Suppressor macrophage treated with lipopolysaccharide for 1 hour (primary cell): ENCODE measurements around the gene PPARA.

Source experiments
- DNase-seq, 3 donors: peaks; one replicate each; pipeline ENCODE4 v3.0.0-alpha.2; 2020 to 2022

Gene PPARA

DNA sequence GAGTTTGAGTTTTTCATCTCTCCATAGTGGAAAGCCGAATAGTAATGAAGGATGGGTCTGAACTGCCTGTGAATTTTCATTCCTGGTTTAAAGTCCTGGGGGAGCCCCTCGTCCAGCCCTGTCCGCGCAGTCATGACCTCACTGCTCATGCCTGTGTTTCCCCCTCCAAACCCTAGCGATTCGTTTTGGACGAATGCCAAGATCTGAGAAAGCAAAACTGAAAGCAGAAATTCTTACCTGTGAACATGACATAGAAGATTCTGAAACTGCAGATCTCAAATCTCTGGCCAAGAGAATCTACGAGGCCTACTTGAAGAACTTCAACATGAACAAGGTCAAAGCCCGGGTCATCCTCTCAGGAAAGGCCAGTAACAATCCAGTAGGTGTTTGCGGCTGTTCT, 69.3 kb downstream of the PPARA start:
- no peak for DNase-seq

DNA sequence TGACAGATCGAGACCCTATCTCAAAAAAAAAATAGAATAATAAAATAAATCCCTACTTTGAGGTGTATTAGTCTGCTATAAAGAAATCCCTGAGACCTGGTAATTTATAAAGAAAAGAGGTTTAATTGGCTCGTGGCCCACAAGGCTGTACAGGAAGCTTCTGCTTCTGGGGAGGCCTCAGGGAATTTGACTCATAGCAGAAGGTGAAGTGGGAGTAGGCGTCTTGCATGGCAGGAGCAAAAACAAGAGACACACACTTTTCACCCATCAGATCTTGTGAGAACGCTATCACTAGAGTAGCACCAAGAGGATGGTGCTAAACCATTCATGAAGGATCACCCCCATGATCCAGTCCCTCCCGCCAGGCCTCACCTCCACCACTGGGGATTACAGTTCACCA, 70.6 kb downstream of the PPARA start:
- DNase-seq: no peak

DNA sequence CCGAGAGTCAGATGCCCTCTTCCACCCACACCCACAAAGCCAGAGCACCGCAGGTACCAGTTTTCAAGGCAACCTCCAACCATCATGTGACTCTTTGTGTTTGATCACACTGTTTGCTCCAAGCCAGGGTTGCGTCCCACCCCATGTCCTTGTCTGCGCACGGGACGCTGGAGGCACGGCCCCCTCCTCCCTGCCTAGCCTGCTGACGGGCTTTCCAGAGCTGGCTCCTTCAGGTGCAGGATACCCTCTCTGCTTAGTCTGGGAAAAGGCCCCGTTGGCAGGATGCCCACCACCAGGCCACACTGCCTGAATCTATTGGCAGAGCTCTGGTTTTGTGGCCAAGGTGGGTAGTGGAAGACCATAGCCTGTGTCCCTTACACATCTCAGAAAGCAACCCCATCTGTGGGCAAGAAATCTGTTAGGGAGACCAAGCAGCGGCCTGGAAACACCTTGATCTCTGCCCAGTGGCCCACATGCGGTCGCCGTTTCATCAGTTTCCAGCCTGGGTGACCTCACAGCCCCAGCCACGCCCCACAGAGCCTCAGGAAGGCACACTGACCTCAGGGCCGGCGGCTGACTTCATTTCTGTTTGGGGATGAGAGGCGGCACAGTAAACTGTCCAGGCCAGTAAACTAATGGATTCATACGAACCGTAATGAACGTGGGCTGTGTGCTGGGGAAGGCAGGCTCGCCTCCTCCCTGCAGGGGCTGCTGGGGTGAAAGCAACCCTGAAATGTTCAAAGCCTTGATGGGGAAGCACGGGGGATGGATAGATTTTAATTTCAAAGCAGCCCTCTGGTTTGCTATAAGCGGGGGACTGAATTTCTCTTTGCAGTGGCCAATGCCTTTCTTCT, 73.9 kb downstream of the PPARA start:
- DNase-seq: no peak

DNA sequence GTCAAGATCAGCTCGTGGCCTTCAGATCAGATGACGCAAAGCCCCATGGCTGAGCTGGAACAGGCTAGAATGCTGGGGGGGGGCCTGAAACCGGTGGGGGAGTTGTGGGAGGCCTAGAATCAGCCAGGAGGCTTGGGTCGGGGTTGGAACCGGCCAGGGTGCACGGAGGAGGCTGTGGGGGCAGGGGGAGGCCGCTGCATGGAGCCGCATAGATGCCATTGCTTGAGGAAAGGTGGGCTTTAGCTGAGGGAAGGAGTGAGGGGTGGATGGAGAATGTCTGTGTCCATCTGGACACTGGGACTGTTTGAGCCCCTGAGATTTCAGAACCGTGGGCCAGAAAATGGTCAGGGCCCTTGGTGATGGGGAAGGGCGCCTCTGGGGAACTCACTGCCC, 74.6 kb downstream of the PPARA start:
- DNase-seq: no peak

DNA sequence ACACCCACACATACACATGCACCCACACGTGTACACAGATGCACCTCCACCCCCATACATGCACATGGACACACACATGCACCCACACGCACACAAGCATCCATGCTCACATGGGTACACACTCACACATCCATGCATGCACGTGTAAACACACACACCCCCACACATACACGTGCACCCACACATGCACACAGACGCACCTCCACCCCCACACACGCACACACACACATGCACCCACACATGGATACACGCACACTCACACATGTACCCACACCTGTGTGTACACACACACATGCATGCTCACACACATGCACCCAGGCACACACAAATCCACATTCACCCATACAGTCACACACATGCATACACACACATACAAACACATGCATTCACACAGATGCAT, 75.3 kb downstream of the PPARA start:
- no peak for DNase-seq

DNA sequence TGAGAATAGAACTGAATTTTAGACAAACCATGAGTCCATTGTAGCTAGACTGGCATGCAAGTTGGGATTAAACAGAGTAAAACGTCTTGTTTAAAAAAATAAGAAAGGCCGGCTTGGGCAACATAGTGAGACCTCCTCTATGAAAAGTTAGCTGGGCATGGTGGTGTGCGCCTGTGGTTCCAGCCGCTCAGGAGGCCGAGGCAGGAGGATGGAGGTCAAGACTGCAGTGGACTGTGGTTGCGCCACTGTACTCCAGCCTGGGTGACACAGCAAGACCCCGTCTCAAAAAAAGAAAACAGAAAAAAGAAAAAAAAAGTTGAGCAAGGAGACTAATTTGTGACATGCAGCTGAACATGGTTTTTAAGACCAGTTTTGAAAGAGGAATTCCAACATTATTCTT, 76.3 kb downstream of the PPARA start:
- no peak for DNase-seq

DNA sequence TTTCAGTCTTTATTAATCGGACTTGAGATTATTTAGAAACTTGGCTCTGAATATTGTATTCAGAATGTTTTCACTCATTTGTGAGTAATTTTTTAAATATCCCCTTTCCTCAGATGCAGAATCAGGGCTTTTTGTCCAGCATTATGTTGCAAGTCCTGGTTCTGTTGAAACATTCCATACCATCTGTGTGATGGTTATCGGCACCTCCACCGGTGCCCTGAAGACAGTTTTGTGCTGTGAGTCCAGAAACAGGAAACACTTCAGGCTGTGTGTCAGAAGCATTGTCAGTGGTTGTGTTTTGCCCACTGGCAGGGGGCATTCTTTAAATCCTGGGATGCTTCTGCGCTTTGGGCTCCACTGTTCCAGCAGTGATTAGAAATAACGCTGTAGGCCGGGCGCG, 79.4 kb downstream of the PPARA start:
- peak in 2 of 3 donors; percentile 12 to 17 for DNase-seq

DNA sequence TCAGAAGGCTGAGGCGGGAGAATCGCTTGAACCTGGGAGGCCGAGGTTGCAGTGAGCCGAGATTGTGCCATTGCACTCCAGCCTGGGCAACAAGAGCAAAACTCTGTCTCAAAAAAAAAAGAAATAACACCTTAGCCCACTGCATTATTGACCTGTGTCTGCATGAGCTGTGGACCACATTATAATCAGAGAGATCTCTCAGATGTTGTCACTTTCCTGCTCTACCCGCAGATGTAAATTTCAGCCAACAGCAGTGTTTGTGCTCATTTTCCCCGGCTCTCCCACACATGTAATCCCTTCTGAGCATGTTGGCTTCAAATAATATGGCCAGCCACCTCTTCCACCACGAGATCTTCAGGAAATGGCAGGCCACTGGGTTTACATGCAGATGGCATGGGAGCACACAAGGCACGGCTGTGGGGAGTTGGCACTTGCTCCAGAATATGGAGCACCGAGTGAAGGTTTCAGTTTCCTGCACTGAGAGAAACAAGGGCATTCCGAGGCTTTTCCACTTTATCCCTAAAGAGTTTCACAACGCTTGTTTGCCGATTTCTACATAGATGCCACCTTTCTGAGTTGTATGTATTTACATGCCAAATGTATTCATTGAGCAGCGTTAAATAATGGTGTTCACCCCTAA, 80.1 kb downstream of the PPARA start:
- no peak for DNase-seq

DNA sequence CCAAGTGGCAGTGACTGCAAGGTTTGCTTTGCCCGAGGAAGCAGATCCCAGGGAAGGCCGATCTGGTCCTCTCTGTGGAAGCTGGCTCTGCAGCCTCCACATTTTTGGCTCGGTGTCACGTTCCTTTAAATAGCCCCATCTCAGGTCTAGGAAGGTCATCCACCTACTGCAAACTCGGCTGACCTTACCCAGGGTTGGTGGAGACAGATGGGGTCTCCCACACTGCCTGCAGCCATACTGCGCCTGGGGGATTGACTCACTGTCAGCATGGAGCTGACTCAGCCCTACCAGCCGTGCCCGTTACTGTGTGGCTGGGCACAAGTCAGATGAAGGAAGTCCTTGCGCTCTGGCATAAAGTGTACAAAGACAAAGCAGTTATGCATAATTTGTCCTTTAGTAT, 82.9 kb downstream of the PPARA start:
- DNase-seq: peak; percentile 87 to 88 (median 87)

DNA sequence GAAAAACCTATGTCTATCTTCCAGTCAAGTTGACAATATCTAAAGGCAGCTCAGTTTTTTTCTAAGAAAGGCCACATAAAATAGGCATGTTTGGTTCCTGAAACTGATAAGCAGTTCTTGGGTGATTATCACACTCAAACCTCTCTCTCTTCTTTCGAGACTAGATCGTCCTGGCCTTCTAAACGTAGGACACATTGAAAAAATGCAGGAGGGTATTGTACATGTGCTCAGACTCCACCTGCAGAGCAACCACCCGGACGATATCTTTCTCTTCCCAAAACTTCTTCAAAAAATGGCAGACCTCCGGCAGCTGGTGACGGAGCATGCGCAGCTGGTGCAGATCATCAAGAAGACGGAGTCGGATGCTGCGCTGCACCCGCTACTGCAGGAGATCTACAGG, 84.6 kb downstream of the PPARA start:
- DNase-seq: no peak

DNA sequence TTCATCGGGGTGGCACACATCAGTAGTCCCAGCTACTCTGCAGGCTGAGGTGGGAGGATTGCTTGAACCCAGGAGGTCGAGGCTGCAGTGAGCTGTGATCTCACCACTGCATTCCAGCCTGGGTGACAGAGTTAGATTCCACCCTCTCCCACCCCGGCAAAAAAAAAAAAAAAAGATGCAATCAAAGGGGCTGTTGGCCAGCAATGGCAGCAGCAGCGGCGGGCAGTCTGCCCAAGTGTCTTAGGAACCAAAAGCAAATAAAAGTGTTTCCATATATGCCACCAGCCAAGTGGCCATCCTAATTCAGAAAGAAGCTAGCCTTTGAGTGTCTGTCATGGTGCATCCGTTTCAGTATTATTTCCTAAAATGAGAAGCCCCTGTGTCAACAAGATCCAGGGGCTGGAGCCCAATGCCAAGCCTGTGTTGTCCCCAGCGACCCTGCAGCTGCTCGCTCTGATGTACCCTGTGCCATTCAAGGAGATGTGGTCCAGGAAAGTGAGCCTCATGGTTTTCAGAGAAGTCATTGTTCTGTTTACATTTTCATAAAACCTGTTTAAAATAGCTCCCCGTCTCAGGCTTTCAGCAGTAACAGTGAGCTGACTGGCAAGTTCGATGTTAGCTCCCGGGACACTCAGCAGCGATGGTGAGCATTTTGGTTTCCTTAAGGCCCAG, 87.3 kb downstream of the PPARA start:
- DNase-seq: no peak

DNA sequence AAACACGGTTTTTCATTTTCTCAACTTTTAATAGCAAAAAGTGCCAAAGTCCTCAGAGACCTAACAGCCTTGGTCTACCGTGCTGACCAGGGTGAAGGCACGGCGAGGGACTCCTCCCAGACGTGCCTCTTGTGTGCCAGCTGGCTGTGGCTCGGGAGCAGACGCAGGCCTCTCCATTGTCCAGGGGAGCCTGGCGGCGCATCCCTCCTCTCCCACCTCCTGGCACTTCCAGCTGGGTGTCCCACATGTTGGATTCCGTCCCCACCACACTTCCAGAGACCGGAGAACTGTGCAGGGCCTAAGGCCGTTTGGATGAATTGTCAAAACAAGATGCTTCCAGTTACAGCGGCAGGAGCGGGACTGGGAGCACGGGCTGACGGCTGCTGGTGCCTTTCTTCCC, 88.2 kb downstream of the PPARA start:
- DNase-seq: no peak

DNA sequence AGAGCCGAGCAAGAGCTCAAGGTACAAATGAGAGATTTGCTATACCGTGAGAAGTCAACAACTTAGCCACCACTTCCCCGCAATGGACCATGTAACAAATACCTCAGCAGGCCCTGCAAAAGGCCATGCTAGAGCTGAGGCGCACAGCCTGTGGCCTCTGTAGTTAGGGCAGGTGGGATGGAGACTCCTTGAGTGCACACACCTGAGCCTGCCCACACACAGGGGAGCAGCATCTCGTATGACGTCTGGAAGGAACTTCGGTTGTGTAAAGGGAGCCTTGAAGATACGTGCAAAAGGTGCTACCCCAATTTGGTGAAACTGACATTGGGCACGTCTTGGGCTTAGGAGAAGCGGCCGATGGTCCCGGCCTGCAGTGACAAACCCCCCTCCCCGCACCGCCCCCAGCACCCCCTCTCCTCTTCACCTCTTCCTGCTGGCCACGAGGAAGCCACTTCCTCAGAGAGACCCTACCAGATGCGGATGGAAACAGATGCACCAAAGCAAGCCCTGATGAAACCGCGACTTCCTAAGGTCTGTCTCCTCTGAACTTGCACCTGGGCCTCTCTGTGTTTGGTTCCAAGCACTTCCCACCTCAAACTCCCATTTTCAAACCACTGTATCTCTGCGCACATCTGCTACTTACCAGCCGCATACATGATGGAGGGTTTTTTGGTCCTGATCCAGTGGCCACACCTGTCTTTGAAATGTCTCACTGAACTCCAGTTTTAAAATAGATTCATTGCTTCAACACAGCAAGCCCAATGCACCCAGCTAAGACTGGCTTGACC, 89.1 kb downstream of the PPARA start:
- DNase-seq: no peak

DNA sequence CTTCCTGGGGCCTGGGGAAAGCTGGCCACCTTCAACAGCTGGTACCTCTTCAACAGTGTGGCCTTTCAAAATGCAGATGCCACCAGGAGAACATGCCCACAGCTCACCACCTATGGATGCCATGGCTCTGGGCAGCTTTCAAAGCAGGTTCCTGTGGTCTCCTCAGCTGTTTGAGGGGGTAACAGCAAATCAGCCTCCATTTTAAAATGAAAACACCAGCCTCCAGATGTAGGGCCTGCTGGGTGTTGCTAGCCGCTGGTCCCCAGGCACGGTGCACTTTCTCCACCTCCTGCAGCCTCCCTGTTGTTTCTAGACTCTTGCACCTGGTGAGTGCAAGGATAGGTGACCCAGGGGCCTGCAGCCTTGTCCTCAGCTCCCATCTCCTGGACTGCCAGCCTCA, 89.7 kb downstream of the PPARA start:
- no peak for DNase-seq

DNA sequence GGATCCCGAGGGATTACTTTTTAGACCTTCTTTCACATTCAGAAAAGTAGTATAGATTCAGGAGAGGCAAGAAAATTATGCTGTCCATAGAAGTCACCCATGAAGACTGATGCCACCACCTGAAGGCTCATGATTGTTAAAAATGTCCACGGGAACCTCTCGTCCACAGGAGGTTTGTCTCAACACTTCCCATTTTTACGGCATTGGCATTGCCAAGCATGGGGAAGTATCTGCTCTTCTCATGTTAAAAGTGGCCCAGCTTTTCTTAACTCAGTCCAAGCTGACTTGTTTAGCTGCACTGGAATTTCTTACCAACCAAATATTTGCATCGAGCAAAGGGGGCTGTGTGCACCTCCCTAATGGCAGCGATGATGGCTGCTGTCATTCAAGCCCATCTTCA, 90.2 kb downstream of the PPARA start:
- peak; percentile 39 to 54 (median 44) for DNase-seq

DNA sequence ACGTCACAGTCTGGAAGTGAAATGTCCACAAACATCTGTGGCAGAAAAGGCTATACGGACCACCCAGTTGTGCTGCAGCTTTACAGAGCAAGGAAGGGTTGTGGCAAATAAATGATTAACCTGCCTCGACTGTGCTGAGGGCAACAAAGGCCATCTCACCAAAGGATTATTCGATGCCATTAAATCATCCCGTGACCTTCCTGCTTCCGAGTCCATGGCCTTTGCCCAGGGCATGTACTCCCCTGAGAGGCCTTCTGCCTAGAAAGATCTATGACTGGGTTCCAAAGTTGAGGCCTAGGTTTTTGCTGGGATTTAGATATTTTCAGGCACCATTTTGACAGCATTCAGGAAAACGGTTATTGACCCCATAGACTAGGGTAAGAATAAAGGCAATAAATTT, 90.6 kb downstream of the PPARA start:
- no peak for DNase-seq

DNA sequence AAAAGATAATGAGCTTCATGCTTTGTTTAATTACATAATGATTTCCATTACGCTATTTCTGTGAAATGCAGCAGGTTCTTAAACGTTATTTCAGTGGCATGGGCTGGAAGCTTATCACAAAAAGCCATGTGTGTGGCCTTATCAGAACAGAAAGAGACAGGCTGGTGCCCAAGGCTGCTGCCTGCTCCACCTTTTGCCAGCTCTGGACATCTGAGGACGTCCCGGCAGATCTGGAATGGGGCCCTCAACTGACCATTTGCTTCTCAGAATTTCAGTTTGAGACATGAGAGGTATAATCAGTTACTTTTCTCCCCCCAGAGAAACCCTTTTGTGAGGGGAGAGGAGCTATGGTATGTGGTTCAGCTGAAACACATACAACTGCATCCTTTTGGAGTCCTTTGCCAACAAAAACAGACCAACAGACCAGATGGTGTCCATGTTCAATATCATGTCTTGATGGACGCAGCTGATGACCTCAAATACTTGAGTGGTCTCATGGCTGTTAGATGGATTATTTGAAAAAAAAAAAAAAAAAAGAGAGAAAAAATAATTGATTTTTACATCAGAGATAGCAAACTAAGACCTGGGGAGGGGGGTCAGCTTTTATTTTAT, 91.2 kb downstream of the PPARA start:
- no peak for DNase-seq

DNA sequence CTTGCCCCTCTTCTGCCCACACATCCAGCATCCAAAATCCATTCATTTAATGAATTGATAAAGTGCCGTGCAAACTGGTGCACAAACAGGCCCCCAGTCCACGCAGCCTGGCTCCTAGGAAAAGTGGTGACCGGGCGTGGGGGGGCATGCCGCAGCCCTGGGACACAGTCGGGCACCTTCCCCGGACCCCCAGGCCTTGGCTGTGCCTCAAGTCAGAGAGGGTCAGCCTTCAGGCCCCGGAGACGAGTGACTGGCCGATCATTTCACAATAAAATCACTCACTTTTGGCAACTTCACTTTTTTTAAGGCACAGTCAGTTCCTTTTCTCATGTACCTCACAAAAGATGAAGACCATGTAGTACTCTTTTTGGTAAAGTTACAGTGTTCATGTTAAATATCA, 91.8 kb downstream of the PPARA start:
- DNase-seq: peak; percentile 33 to 66 (median 43)

DNA sequence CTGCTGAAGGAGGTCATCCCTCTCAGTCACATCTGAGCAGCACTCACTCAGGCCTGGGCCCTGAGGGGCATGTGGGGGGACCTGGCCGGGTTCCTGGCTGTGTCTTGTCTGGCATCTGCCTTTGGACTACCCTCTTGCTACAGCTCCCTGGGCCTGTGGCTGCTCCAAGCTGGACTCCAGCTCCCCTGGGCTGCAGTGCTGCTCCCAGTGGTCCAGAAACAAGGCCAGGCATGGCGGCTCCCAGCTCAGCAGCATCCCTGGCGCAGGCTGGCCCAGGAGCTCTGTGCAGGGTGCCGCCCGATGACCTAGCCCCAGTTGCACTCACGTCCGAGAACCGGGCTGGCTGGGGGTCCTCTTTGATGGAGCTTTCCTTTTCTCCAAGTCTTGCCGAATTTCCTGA, 94.4 kb downstream of the PPARA start:
- no peak for DNase-seq

DNA sequence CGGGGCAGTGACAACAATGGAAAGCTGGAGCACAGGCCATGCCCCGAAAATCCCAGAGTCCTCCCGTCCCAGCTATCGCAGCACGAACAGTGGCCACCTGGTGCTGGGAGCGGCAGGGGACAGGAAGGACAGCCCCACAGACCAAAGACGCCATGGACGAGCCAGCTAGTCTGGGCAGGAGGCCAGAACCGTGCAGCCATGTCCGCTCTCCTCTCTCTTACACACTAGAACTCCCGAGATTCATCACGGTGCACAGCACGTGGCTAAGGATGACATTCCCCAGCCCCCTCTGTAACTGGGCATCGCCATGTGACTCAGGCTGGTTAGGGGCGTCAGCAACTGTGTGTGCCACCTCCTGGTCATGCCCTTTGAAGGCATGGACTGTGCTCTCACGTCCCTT, 95.2 kb downstream of the PPARA start:
- no peak for DNase-seq

DNA sequence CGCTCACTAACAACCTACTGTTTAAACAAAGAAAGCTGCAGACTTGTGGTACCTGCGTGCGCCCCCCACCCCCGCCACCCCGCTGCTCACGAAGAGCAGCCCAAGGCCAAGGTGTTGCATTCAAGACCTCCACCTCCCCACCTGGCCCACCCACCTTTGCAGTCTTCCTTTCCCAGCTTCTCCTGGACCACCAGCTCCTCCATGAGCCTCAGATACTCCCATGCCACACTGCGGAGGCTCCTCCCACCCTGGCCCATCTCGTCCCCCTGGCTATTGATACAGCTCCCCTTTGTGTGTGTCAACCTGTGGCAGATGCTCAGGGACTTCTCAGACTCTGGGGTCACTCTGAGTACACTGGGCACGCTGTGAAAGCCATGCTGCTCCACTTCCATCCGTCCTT, 95.9 kb downstream of the PPARA start:
- DNase-seq: no peak

DNA sequence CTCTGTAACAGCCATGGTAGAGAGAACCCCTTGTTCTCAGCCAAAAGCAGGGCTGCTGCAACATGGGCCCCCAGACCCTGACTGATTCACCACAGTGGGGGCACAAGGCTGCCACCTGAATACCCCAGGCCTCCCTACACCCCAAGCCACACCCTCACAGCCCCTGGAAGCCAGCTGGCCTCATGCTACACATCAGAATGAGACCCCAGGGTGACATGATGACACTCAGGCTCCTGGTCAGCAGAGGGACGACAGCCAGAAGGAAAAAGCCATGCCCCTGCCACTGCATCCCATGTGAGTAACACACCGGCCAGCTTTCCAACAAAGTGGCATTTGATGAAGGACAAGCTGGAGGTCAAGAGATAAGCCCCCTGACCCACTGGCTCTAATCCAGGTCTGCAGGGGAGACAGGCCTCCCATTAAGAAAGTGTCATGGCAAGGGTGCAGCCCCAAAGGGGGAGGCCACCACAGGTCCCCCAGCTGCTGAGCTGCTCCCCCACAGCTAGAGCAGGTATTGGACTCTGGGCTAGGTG, 97.2 kb downstream of the PPARA start:
- DNase-seq: no peak
